ENCODE results near the gene ANKHD1.

- TF ChIP-seq, protein P1, sequence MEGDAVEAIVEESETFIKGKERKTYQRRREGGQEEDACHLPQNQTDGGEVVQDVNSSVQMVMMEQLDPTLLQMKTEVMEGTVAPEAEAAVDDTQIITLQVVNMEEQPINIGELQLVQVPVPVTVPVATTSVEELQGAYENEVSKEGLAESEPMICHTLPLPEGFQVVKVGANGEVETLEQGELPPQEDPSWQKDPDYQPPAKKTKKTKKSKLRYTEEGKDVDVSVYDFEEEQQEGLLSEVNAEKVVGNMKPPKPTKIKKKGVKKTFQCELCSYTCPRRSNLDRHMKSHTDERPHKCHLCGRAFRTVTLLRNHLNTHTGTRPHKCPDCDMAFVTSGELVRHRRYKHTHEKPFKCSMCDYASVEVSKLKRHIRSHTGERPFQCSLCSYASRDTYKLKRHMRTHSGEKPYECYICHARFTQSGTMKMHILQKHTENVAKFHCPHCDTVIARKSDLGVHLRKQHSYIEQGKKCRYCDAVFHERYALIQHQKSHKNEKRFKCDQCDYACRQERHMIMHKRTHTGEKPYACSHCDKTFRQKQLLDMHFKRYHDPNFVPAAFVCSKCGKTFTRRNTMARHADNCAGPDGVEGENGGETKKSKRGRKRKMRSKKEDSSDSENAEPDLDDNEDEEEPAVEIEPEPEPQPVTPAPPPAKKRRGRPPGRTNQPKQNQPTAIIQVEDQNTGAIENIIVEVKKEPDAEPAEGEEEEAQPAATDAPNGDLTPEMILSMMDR (IDR thresholded peaks at IDR 0.05): no peak
- no peak for TF ChIP-seq POLR2AphosphoS5 (IDR thresholded peaks at IDR 0.05)
- no peak for TF ChIP-seq EP300 (IDR thresholded peaks at IDR 0.05; ENCODE audit: low read depth)
- TF ChIP-seq POLR2A (IDR thresholded peaks at IDR 0.05): no peak
Measured at GRCh38 chr5:140388052-140388451, 13.6 kb upstream of the ANKHD1 start.

Measured in transverse colon (tissue), 4 donors.